Psoas muscle (tissue), 8 donors: ENCODE data around the gene LRRC10B. TPM values are rescaled to one million over a fixed set of nuclear protein-coding genes. Genes with fewer than 3 reads are reported as not detected.

Experiments
- ATAC-seq, 4 donors: fragments of 200-7000 bp; cut with Tn5 transposase; one replicate each; pipeline ENCODE4 v1.9.1; 2020; ENCODE audit warnings: moderate library complexity in 3 of 4, mild to moderate bottlenecking in 2 of 4
- DNase-seq, 2 donors: peaks; one replicate each; pipeline ENCODE4 v3.0.0-alpha.2; 2020
- H3K27ac ChIP-seq: fragments of 200-600 bp; one replicate; pipeline ENCODE4 v1.8.0; 2022
- H3K27me3 ChIP-seq, 3 donors: fragments of 200-600 bp in 1 of 3; one replicate each; pipeline versions ENCODE4 v1.6.1 to v1.8.0; 2013 to 2022; ENCODE audit warnings: low read length in 2 of 3, mild to moderate bottlenecking in 2 of 3, moderate library complexity in 1 of 3; ENCODE audit not compliant: insufficient read depth in 3 of 3
- H3K36me3 ChIP-seq, 2 donors: fragments of 200-600 bp in 1 of 2; one replicate each; pipeline versions ENCODE4 v1.6.1 to v1.8.0; 2013 to 2022; ENCODE audit warnings: low read depth in 1 of 2, mild to moderate bottlenecking in 1 of 2, moderate library complexity in 1 of 2; ENCODE audit not compliant: insufficient read depth in 1 of 2
- H3K4me1 ChIP-seq: fragments of 200-600 bp; one replicate; pipeline ENCODE4 v1.8.0; 2022
- H3K4me3 ChIP-seq: fragments of 200-600 bp; one replicate; pipeline ENCODE4 v1.8.0; 2022; ENCODE audit warnings: mild to moderate bottlenecking
- H3K9me3 ChIP-seq: fragments of 200-600 bp; one replicate; pipeline ENCODE4 v1.8.0; 2022
- WGBS, 3 donors: extraction: QIAGEN DNeasy Blood & Tissue Kit; methylation state at CpG; one replicate each; pipeline versions ENCODE4 v1.1.6 to v1.1.7; 2013; 5-methylcytosine and 5-hydroxymethylcytosine counted together
- intact Hi-C, 2 donors: fragments of 100-400 bp; cut with DNase I; formaldehyde crosslinking; loops; one replicate each; pipeline versions ENCODE4 v1.11.0 to v1.14.2; 2022
- polyA plus RNA-seq, 3 donors: library from polyadenylated mRNA; stranded (reverse); fragments of 200-250 nt; gene quantifications; one replicate each; pipeline ENCODE4 v1.2.3, GENCODE V29; 2013
- total RNA-seq, 4 donors: library from RNA; stranded (reverse); fragmentation: NEBNext Ultra II Directional in 2 of 4; extraction: Animal tissue kit (Norgen Biotek cat#: 25700) in 2 of 4; gene quantifications; one replicate each; pipeline versions ENCODE4 v1.2.1 to v1.2.4, GENCODE V29; 2021 to 2023
- TF ChIP-seq, protein P1 (sequence below): fragments of 200-600 bp; IDR thresholded peaks from one replicate; pipeline ENCODE4 v1.8.0; 2022; ENCODE audit warnings: antibody characterized with exemption
- donor health status: healthy with polysubstance abuse.
- donor health status: DM: no; HTN: no; CAD: no; lungs with moderate emphysema.
- donor health status: Bipolar disorder and iron deficiency.
- donor health status: healthy.
- donor health status: DM: yes; HTN: yes; CAD: no.
- donor health status: DM: no; HTN: no; CAD: no.
- donor health status: DM: no; HTN: no; CAD: no.
- donor health status: DM: yes; HTN: yes; CAD: no.

Gene LRRC10B
- total and polyA plus RNA-seq, 7 donors, result 0.24 to 2.1 (median 0.52) TPM; not detected in 1

DNA sequence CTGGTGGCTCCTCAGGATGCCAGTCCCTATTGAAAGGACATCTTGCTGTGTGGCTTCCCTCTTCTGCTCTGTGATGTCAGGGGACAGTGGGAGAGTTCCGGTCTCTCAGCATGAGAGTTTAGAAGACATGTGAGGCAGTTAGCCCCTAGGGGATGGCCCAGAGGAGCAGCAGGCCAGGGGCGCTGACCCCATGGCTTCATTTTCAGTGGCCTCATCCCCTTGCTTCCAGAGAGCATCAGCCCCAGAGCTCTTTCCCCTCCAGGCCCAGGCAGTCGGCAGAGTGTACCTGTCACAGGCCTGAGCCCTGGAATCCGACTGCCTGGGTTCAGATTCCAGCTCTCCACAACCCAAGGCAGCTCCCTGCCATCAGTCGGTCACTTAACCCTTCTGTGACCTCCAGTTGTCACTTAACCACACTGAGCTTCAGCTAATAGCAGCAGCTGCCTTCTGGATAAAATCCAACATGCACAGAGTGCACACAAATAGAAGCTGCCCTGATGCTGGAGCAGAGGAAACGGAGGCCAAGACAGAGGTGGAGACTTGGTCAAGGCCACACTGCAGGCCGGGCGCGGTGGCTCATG lies 14.1 kb upstream of the LRRC10B start:
- H3K4me3 ChIP-seq, result no peak overlapping the region
- no peaks in the 10 kb centered on the region for H3K36me3 ChIP-seq
- H3K27ac ChIP-seq, result no peak overlapping the region
- peaks cover 10% of the 10 kb centered on the region for H3K4me1 ChIP-seq
- WGBS, 3 donors, result 26 to 50% (median 34%) methylated on average over 9 of the region's 9 CpGs
- no peak for DNase-seq
- intact Hi-C loops, result no loop called here
- TF ChIP-seq, protein P1, sequence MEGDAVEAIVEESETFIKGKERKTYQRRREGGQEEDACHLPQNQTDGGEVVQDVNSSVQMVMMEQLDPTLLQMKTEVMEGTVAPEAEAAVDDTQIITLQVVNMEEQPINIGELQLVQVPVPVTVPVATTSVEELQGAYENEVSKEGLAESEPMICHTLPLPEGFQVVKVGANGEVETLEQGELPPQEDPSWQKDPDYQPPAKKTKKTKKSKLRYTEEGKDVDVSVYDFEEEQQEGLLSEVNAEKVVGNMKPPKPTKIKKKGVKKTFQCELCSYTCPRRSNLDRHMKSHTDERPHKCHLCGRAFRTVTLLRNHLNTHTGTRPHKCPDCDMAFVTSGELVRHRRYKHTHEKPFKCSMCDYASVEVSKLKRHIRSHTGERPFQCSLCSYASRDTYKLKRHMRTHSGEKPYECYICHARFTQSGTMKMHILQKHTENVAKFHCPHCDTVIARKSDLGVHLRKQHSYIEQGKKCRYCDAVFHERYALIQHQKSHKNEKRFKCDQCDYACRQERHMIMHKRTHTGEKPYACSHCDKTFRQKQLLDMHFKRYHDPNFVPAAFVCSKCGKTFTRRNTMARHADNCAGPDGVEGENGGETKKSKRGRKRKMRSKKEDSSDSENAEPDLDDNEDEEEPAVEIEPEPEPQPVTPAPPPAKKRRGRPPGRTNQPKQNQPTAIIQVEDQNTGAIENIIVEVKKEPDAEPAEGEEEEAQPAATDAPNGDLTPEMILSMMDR, result no peak
- H3K27me3 ChIP-seq, result peaks cover 0 to 3% (median 0%) of the 10 kb centered on the region in 3 donors
- H3K9me3 ChIP-seq, result no peaks in the 10 kb centered on the region
- peak; percentile 24 to 53 (median 39) for ATAC-seq

DNA sequence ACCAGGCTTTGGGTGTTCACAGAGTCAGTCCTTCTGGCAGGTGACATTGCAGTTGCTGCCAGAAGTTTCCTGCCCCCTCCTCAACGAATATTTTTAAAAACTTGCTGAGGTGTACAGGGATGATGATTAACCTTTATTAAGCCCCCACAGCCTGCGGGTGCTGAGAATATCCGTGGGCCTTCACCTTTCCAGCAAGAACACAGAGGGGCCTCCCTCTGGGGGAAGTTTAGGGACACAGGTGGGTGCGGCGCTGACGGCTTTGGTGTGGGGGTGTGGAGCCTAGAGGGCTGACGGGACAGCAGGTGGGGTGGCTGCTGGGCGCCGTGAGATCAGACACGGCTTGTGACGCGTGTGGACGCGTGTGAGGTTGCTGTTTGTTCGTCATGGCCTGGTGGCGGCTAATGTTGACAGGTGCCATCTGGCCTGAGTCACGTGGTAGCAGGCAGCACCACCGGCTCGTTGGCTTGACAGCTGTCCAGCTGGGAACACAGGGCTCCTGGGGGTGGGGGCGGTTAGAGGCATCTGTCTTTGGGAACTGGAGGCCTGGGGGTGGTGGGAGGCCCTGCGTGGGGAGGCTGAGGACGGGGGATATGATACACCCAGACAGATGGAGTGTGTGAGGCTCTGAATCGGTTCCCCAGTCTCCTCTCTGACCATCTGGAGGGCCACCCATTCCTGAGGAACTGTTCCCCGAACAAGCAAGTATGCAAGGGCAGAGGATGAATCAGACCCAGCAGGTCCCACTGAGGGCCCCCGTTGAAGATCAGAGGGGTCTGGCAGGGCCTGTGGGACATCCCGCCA lies 12.5 kb upstream of the LRRC10B start:
- H3K4me1 ChIP-seq, result peaks cover 10% of the 10 kb centered on the region
- peak; percentile 77 to 82 (median 80) for ATAC-seq
- DNase-seq, result peak in 1 of 2 donors; percentile 38
- intact Hi-C loops, result no loop called here
- no peak overlapping the region for H3K27ac ChIP-seq
- no peak overlapping the region for H3K4me3 ChIP-seq
- no peaks in the 10 kb centered on the region for H3K36me3 ChIP-seq
- peaks cover 0 to 3% (median 0%) of the 10 kb centered on the region in 3 donors for H3K27me3 ChIP-seq
- WGBS, 3 donors, result 36 to 50% (median 37%) methylated on average over 26 of the region's 26 CpGs
- H3K9me3 ChIP-seq, result no peaks in the 10 kb centered on the region
- TF ChIP-seq, protein P1, result no peak

DNA sequence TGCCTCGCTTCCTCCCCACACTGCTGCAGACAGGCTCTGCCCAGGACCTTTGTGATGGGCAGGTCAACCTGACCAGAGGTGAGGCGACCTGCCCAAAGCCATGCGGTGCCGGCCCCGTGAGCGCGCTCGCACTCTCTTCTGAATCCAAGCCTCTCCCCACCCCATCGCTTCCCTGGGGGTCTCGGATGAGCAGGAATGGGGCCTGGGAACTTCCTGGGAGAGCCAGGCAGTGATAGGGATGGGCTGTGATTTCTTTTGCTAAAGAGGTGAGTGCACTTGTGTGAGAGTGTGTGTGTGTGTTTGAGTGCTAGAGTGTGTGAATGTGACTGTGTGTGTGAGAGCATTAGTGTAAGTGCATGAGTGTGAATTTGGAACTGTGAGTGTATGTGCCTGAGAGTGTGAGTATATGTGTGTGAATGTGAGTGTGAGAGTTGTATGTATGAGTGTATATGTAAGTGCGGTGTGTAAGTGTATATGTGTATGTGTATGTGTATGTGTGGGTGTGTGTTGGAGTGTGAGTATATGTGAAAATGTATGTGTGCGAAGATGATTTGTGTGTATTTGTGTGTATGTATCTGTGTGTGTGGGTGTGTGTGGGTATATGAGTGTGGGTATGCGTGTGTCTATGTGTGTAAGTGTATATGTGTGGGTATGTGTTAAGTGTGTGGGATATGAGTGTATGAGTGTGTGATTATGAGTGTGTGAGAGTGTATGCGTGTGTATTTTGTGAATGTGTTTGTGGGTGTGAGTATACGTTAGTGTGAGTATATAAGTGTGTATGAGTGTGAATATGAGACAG lies 11.7 kb upstream of the LRRC10B start:
- Histone ChIP-seq H3K27ac (no peak overlapping the region), H3K27me3 (peaks cover 0 to 3% (median 0%) of the 10 kb centered on the region in 3 donors), H3K9me3 (no peaks in the 10 kb centered on the region), H3K4me3 (no peak overlapping the region), H3K36me3 (no peaks in the 10 kb centered on the region), H3K4me1 (peaks cover 10% of the 10 kb centered on the region)
- DNase-seq (no peak), ATAC-seq (peak in 1 of 4 donors; percentile 11)
- intact Hi-C loops, result no loop called here
- WGBS, 3 donors, result 84 to 92% (median 91%) methylated on average over 15 of the region's 15 CpGs
- TF ChIP-seq, protein P1, result no peak

DNA sequence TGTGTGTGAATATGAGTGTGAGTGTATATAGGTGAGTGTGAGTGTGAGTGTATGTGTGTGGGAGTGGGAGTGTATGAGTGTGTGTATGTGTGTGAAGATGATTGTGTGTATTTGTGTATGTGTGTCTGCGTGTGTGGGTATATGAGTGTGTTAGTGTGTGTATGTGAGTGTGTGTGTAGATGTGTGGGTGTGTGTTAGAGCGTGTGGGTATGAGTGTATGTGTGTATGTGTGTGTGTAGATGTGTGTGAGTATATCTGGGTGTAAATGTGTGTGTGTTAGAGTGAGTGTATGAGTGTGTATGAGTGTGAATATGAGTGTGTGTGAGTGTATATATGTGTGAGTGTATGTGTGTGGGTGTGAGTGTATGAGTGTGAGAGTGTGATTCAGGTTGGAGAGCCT lies 11.1 kb upstream of the LRRC10B start:
- ATAC-seq (no peak), DNase-seq (no peak)

More for the DNA sequence above, 11.1 kb upstream of the LRRC10B start:
- H3K27ac ChIP-seq, result no peak overlapping the region
- H3K27me3 ChIP-seq, result peaks cover 0 to 4% (median 0%) of the 10 kb centered on the region in 3 donors
- TF ChIP-seq, protein P1, result no peak
- no peaks in the 10 kb centered on the region for H3K9me3 ChIP-seq
- H3K4me1 ChIP-seq, result peaks cover 10% of the 10 kb centered on the region
- intact Hi-C loops, result no loop called here
- H3K4me3 ChIP-seq, result no peak overlapping the region
- 49 to 98% (median 91%) methylated on average over 2 of the region's 2 CpGs for WGBS, 3 donors
- H3K36me3 ChIP-seq, result no peaks in the 10 kb centered on the region
